ENCODE measurements around the gene TRAF3IP1.

Gene TRAF3IP1

DNA sequence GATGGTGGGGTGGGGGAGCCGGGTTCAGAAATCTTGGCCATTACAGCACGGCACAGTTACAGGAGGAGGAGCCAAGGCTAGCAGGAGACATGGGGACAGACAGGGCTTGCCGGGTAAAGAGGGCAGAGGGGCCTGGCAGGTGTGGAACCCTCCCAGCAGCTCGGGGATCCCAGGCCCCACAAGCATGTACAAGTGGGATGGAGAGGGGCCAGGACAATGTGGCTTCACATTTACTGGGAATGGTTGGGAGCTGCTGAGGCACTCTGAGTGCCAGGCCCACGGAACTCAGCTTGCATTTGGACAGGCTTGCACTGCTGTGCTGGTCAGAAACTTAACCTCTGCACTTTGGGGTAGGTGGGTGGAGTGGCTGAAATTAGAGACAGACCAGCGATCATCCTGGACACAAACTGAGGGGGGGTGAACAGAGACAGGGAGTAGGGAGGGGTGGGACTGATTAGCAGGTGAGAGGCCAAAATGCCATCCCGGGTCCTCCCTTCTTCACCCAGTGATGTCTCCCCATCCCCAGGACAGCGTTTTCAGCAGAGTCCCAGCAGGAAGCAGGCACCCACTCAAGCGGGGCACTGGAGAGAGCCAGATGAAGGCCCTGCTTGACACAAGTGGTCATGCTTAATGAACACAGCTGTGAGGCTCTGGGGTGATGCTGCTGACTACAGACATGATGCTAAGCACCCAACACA lies 41.5 kb upstream of the TRAF3IP1 start:
- no peak overlapping the region for H3K4me3 ChIP-seq (ENCODE audit: low read depth, low read length)
- TF ChIP-seq CTCF (IDR thresholded peaks at IDR 0.05; ENCODE audit: low read depth, low read length): no peak

DNA sequence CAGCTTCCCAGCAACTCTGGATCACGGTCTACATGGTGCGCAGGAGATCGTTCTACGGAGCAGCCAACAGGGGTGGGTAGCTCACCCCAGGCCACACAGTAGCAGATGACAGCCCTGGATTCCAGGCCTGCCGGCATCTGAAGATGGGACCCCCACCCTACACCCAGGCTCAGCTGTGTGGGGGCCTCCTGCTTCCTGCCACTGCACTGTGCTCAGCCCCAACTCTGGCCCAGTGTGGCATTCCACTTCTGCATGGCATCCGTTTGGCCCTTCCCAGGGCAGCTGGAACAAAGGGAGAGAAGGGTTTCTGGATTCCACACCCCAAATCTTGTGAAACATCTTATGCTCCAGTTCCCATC lies 41.0 kb upstream of the TRAF3IP1 start:
- TF ChIP-seq CTCF (IDR thresholded peaks at IDR 0.05; ENCODE audit: low read depth, low read length): no peak

GRCh38 chr2:238280083-238280825 lies 40.1 kb upstream of the TRAF3IP1 start:
- no peak overlapping the region for H3K4me3 ChIP-seq (ENCODE audit: low read depth, low read length)
- no peak for TF ChIP-seq CTCF (IDR thresholded peaks at IDR 0.05; ENCODE audit: low read depth, low read length)

More for the DNA sequence above, 41.0 kb upstream of the TRAF3IP1 start:
- H3K4me3 ChIP-seq (ENCODE audit: low read depth, low read length): no peak overlapping the region

DNA sequence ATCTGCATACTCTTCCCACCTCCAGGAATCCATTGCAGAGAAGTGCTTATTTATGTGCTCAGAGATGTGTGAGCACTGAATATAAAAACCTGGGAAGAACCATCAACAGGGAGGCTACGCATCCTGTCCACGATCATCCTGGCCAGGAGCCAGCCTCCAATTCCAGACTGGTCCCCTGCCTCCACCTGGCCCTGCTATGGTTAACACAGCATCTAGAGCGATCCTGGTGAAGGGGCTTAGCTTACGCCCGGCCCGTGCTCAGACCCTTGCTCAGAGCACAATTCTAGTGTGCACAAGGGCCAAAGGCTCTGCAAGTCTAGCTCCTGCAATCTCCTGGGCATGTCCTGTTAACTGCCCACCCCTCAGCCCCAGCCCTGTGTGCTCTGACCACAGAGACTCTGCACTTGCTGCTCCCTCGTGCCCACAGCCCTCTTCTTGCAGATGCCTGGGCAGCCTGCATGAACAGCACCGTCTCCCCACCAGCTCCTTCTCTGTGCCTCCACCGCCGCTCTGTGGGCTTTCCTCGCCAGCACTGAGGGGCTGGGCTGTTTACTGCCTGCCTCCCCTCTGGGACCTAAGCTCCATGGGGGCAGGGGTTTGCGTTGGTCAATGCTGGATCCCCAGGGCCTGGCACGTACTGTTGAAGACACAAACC lies 38.4 kb upstream of the TRAF3IP1 start:
- no peak overlapping the region for H3K4me3 ChIP-seq (ENCODE audit: low read depth, low read length)
- no peak for TF ChIP-seq CTCF (IDR thresholded peaks at IDR 0.05; ENCODE audit: low read depth, low read length)

GRCh38 chr2:238282861-238283738 lies 37.2 kb upstream of the TRAF3IP1 start:
- no peak overlapping the region for H3K4me3 ChIP-seq (ENCODE audit: low read depth, low read length)
- TF ChIP-seq CTCF (IDR thresholded peaks at IDR 0.05; ENCODE audit: low read depth, low read length): no peak

DNA sequence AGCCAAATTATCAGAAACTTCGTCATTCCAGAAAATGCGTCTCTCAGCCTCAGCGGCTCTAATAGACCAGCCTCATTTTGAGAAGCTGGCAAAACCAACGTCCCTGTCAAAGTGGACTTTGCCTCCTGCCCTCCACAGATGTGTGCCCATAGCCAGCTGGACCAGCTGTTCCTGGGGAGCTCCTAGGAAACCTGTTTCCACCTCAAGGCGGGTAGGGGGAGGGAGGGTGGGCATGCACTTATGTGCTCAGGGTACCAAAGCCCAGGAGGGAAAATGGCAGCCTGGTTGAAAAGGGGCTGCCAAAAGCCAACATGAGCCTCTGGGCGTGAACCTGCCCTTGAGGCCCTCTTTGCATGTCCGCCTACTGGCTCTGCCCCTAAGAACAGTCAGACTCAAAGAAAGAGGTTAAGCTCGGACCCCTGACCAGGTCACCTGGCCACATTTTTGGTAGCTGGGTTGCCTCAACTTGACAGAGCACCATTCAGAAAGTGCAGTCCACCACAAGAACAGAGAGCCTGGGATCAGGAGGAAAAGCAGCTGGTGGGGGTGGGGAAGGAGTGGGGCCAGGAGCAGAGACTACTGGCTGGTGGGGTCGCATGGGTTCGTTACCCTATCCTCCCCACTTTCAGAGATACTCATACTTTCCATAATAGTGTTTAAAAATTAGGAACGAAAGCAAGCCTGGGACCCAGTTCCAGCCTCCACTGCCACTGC lies 35.4 kb upstream of the TRAF3IP1 start:
- TF ChIP-seq CTCF (IDR thresholded peaks at IDR 0.05; ENCODE audit: low read depth, low read length): no peak
- H3K4me3 ChIP-seq (ENCODE audit: low read depth, low read length): no peak overlapping the region
